Measurements from ENCODE around the gene ENKD1.

ENKD1 gene

GRCh38 chr16:67651039-67651438 lies 15.5 kb downstream of the ENKD1 start:
- no peaks in the 10 kb centered on the region for H3K9me3 ChIP-seq (ENCODE audit: control insufficient read depth, low read length)
- peaks cover 82% of the 10 kb centered on the region for H3K36me3 ChIP-seq (ENCODE audit: control insufficient read depth, insufficient read depth, low read length)
- no peak overlapping the region for H3K27ac ChIP-seq (ENCODE audit: insufficient read depth, low read length, poor library complexity, severe bottlenecking)
- H3K27me3 ChIP-seq (replicated peaks; ENCODE audit: control insufficient read depth, insufficient read depth, low read length, poor library complexity, severe bottlenecking): no peaks in the 10 kb centered on the region
- no peak for DNase-seq
- no peak overlapping the region for H3K4me3 ChIP-seq (ENCODE audit: insufficient read depth, low read depth, low read length, poor library complexity, severe bottlenecking)
- peaks cover 3% of the 10 kb centered on the region for H3K4me1 ChIP-seq (ENCODE audit: control insufficient read depth, insufficient read depth, low read length, poor library complexity, severe bottlenecking)

GRCh38 chr16:67650023-67650422 lies 16.5 kb downstream of the ENKD1 start:
- peaks cover 72% of the 10 kb centered on the region for H3K36me3 ChIP-seq (ENCODE audit: control insufficient read depth, insufficient read depth, low read length)
- peaks cover 12% of the 10 kb centered on the region for H3K4me1 ChIP-seq (ENCODE audit: control insufficient read depth, insufficient read depth, low read length, poor library complexity, severe bottlenecking)
- no peak overlapping the region for H3K4me3 ChIP-seq (ENCODE audit: insufficient read depth, low read depth, low read length, poor library complexity, severe bottlenecking)
- no peaks in the 10 kb centered on the region for H3K27me3 ChIP-seq (replicated peaks; ENCODE audit: control insufficient read depth, insufficient read depth, low read length, poor library complexity, severe bottlenecking)
- DNase-seq: no peak
- no peaks in the 10 kb centered on the region for H3K9me3 ChIP-seq (ENCODE audit: control insufficient read depth, low read length)
- no peak overlapping the region for H3K27ac ChIP-seq (ENCODE audit: insufficient read depth, low read length, poor library complexity, severe bottlenecking)

GRCh38 chr16:67649494-67649931 lies 17.0 kb downstream of the ENKD1 start:
- Histone ChIP-seq H3K27me3 (replicated peaks; ENCODE audit: control insufficient read depth, insufficient read depth, low read length, poor library complexity, severe bottlenecking) (no peaks in the 10 kb centered on the region), H3K27ac (ENCODE audit: insufficient read depth, low read length, poor library complexity, severe bottlenecking) (no peak overlapping the region), H3K4me1 (ENCODE audit: control insufficient read depth, insufficient read depth, low read length, poor library complexity, severe bottlenecking) (peaks cover 14% of the 10 kb centered on the region), H3K9me3 (ENCODE audit: control insufficient read depth, low read length) (no peaks in the 10 kb centered on the region), H3K4me3 (ENCODE audit: insufficient read depth, low read depth, low read length, poor library complexity, severe bottlenecking) (no peak overlapping the region), H3K36me3 (ENCODE audit: control insufficient read depth, insufficient read depth, low read length) (peaks cover 67% of the 10 kb centered on the region)
- no peak for DNase-seq

GRCh38 chr16:67648764-67649407 lies 17.7 kb downstream of the ENKD1 start:
- Histone ChIP-seq H3K27ac (ENCODE audit: insufficient read depth, low read length, poor library complexity, severe bottlenecking) (no peak overlapping the region), H3K27me3 (replicated peaks; ENCODE audit: control insufficient read depth, insufficient read depth, low read length, poor library complexity, severe bottlenecking) (no peaks in the 10 kb centered on the region), H3K4me1 (ENCODE audit: control insufficient read depth, insufficient read depth, low read length, poor library complexity, severe bottlenecking) (peaks cover 16% of the 10 kb centered on the region), H3K9me3 (ENCODE audit: control insufficient read depth, low read length) (no peaks in the 10 kb centered on the region), H3K4me3 (ENCODE audit: insufficient read depth, low read depth, low read length, poor library complexity, severe bottlenecking) (no peak overlapping the region), H3K36me3 (ENCODE audit: control insufficient read depth, insufficient read depth, low read length) (peaks cover 60% of the 10 kb centered on the region)
- no peak for DNase-seq

GRCh38 chr16:67648088-67648763 lies 18.3 kb downstream of the ENKD1 start:
- Histone ChIP-seq H3K4me3 (ENCODE audit: insufficient read depth, low read depth, low read length, poor library complexity, severe bottlenecking) (no peak overlapping the region), H3K9me3 (ENCODE audit: control insufficient read depth, low read length) (no peaks in the 10 kb centered on the region), H3K27me3 (replicated peaks; ENCODE audit: control insufficient read depth, insufficient read depth, low read length, poor library complexity, severe bottlenecking) (no peaks in the 10 kb centered on the region), H3K4me1 (ENCODE audit: control insufficient read depth, insufficient read depth, low read length, poor library complexity, severe bottlenecking) (peaks cover 16% of the 10 kb centered on the region), H3K27ac (ENCODE audit: insufficient read depth, low read length, poor library complexity, severe bottlenecking) (no peak overlapping the region), H3K36me3 (ENCODE audit: control insufficient read depth, insufficient read depth, low read length) (peaks cover 58% of the 10 kb centered on the region)
- no peak for DNase-seq

- no peak overlapping the region for H3K27ac ChIP-seq (ENCODE audit: insufficient read depth, low read length, poor library complexity, severe bottlenecking)
- peaks cover 58% of the 10 kb centered on the region for H3K36me3 ChIP-seq (ENCODE audit: control insufficient read depth, insufficient read depth, low read length)
- H3K27me3 ChIP-seq (replicated peaks; ENCODE audit: control insufficient read depth, insufficient read depth, low read length, poor library complexity, severe bottlenecking): no peaks in the 10 kb centered on the region
- no peak overlapping the region for H3K4me3 ChIP-seq (ENCODE audit: insufficient read depth, low read depth, low read length, poor library complexity, severe bottlenecking)
- DNase-seq: no peak
- H3K4me1 ChIP-seq (ENCODE audit: control insufficient read depth, insufficient read depth, low read length, poor library complexity, severe bottlenecking): peaks cover 16% of the 10 kb centered on the region
- no peaks in the 10 kb centered on the region for H3K9me3 ChIP-seq (ENCODE audit: control insufficient read depth, low read length)
Measured at GRCh38 chr16:67647681-67648080, 18.9 kb downstream of the ENKD1 start.

- Histone ChIP-seq H3K4me3 (ENCODE audit: insufficient read depth, low read depth, low read length, poor library complexity, severe bottlenecking) (no peak overlapping the region), H3K4me1 (ENCODE audit: control insufficient read depth, insufficient read depth, low read length, poor library complexity, severe bottlenecking) (peaks cover 16% of the 10 kb centered on the region), H3K36me3 (ENCODE audit: control insufficient read depth, insufficient read depth, low read length) (peaks cover 56% of the 10 kb centered on the region), H3K27ac (ENCODE audit: insufficient read depth, low read length, poor library complexity, severe bottlenecking) (peak overlapping the region; percentile 34), H3K27me3 (replicated peaks; ENCODE audit: control insufficient read depth, insufficient read depth, low read length, poor library complexity, severe bottlenecking) (no peaks in the 10 kb centered on the region), H3K9me3 (ENCODE audit: control insufficient read depth, low read length) (no peaks in the 10 kb centered on the region)
- DNase-seq: no peak
Measured at GRCh38 chr16:67647111-67647651, 19.4 kb downstream of the ENKD1 start.

- Histone ChIP-seq H3K27ac (ENCODE audit: insufficient read depth, low read length, poor library complexity, severe bottlenecking) (peak overlapping the region; percentile 95), H3K27me3 (replicated peaks; ENCODE audit: control insufficient read depth, insufficient read depth, low read length, poor library complexity, severe bottlenecking) (no peaks in the 10 kb centered on the region), H3K4me3 (ENCODE audit: insufficient read depth, low read depth, low read length, poor library complexity, severe bottlenecking) (peak overlapping the region; percentile 70), H3K36me3 (ENCODE audit: control insufficient read depth, insufficient read depth, low read length) (peaks cover 39% of the 10 kb centered on the region), H3K9me3 (ENCODE audit: control insufficient read depth, low read length) (no peaks in the 10 kb centered on the region), H3K4me1 (ENCODE audit: control insufficient read depth, insufficient read depth, low read length, poor library complexity, severe bottlenecking) (peaks cover 16% of the 10 kb centered on the region)
- no peak for DNase-seq
Measured at GRCh38 chr16:67645397-67646121, 21.0 kb downstream of the ENKD1 start.

GRCh38 chr16:67644038-67644437 lies 22.5 kb downstream of the ENKD1 start:
- Histone ChIP-seq H3K4me1 (ENCODE audit: control insufficient read depth, insufficient read depth, low read length, poor library complexity, severe bottlenecking) (peaks cover 16% of the 10 kb centered on the region), H3K4me3 (ENCODE audit: insufficient read depth, low read depth, low read length, poor library complexity, severe bottlenecking) (no peak overlapping the region), H3K36me3 (ENCODE audit: control insufficient read depth, insufficient read depth, low read length) (peaks cover 24% of the 10 kb centered on the region), H3K27ac (ENCODE audit: insufficient read depth, low read length, poor library complexity, severe bottlenecking) (peak overlapping the region; percentile 95), H3K9me3 (ENCODE audit: control insufficient read depth, low read length) (no peaks in the 10 kb centered on the region), H3K27me3 (replicated peaks; ENCODE audit: control insufficient read depth, insufficient read depth, low read length, poor library complexity, severe bottlenecking) (no peaks in the 10 kb centered on the region)
- no peak for DNase-seq

All from effector memory CD4-positive, alpha-beta T cell (primary cell).